Ishikawa (cell line): ENCODE results near the gene ZPBP2.

ENCODE experiments used
- EP300 ChIP-seq: IDR thresholded peaks from 2 replicates; pipeline ENCODE4 v1.6.1; 2012; ENCODE audit warnings: borderline replicate concordance
- NFIC ChIP-seq: IDR thresholded peaks from 2 replicates; pipeline ENCODE4 v1.6.1; 2012
- TAF1 ChIP-seq: IDR thresholded peaks from 2 replicates; pipeline ENCODE4 v1.6.1; 2012; ENCODE audit warnings: low read depth, mild to moderate bottlenecking
- YY1 ChIP-seq: IDR thresholded peaks from 2 replicates; pipeline ENCODE4 v1.6.1; 2012; ENCODE audit warnings: low read depth

DNA sequence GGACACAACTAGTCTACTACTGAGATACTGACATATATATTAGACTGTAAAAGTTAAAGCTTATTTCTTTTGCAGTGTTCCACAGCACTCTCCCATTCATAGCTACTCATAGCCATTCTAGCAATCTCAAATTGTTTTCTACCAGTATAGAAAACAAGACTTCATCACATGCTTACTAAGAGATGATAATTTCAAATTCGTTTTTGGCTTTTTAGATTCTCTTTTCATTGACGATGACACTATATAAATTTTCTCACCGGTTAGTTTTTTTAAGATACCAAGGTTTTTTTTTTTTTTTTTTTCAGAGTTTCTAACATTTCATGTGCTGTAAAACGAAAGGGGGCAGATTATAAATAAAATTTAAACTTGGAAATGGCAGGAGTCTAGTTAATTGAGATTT lies 21.8 kb upstream of the ZPBP2 start:
- no peak for TF ChIP-seq TAF1
- no peak for TF ChIP-seq YY1
- no peak for TF ChIP-seq NFIC
- TF ChIP-seq EP300, result no peak
